Tibial artery (tissue), 4 donors: ENCODE data around the gene AMIGO3.
A peak's percentile ranks its signal among the peaks of the same experiment; 100 is the strongest.

ENCODE experiments used
- DNase-seq, 2 donors: peaks; one replicate each; pipeline ENCODE4 v3.0.0-alpha.2; 2019
- H3K27ac ChIP-seq, 2 donors: fragments of 200-600 bp; sonication (generic) in 1 of 2; 1 replicate in 1 of 2; 2 replicates in 1 of 2; pipeline ENCODE4 v1.5.1; 2018 to 2019; ENCODE audit warnings: mild to moderate bottlenecking in 1 of 2
- H3K27me3 ChIP-seq, 2 donors: fragments of 200-600 bp; sonication (generic) in 1 of 2; one replicate each; pipeline versions ENCODE4 v1.5.1 to v1.6.0; 2016 to 2019
- H3K36me3 ChIP-seq, 3 donors: fragments of 200-600 bp; sonication (generic) in 2 of 3; one replicate each; pipeline ENCODE4 v1.5.1; 2016 to 2019; ENCODE audit warnings: mild to moderate bottlenecking in 2 of 3
- H3K4me1 ChIP-seq, 4 donors: fragments of 200-600 bp; sonication (generic) in 2 of 4; 1 replicate in 3 of 4; 2 replicates in 1 of 4; pipeline ENCODE4 v1.5.1; 2016 to 2019
- H3K4me3 ChIP-seq, 2 donors: fragments of 200-600 bp; sonication (generic) in 1 of 2; 1 replicate in 1 of 2; 2 replicates in 1 of 2; pipeline ENCODE4 v1.5.1; 2018 to 2019; ENCODE audit warnings: mild to moderate bottlenecking in 2 of 2
- H3K9me3 ChIP-seq, 3 donors: fragments of 200-600 bp; sonication (generic) in 1 of 3; one replicate each; pipeline ENCODE4 v1.5.1; 2016 to 2019
- CTCF ChIP-seq, 2 experiments: fragments of 200-600 bp in 1 of 2; fragments of 450-650 bp in 1 of 2; IDR thresholded peaks; one replicate each; pipeline ENCODE4 v1.5.1; 2017 to 2019; ENCODE audit warnings: antibody characterized with exemption in 2 of 2, mild to moderate bottlenecking in 1 of 2, moderate library complexity in 1 of 2
- intact Hi-C: fragments of 100-400 bp; cut with DNase I; formaldehyde crosslinking; loops from one replicate; pipeline ENCODE4 v1.15.0; 2023; ENCODE audit warnings: low total_unique reads

AMIGO3 gene

GRCh38 chr3:49716691-49717210, 2.7 kb downstream of the AMIGO3 start:
- H3K4me1 ChIP-seq = peaks cover 0 to 19% (median 15%) of the 10 kb centered on the region in 4 donors
- H3K9me3 ChIP-seq = no peaks in the 10 kb centered on the region
- H3K27ac ChIP-seq = no peak overlapping the region
- H3K4me3 ChIP-seq = no peak overlapping the region
- H3K36me3 ChIP-seq = peaks cover 10 to 63% (median 27%) of the 10 kb centered on the region in 3 donors
- TF ChIP-seq CTCF (IDR thresholded peaks at IDR 0.05) = no peak
- intact Hi-C loops = no loop called here
- DNase-seq = peak in 1 of 2 donors; percentile 38
- H3K27me3 ChIP-seq = no peaks in the 10 kb centered on the region

- intact Hi-C loops = no loop called here
- TF ChIP-seq CTCF (IDR thresholded peaks at IDR 0.05) = no peak
- H3K4me1 ChIP-seq = peaks cover 0 to 19% (median 15%) of the 10 kb centered on the region in 4 donors
- peaks cover 10 to 63% (median 23%) of the 10 kb centered on the region in 3 donors for H3K36me3 ChIP-seq
- H3K9me3 ChIP-seq = no peaks in the 10 kb centered on the region
- H3K27ac ChIP-seq = no peak overlapping the region
- no peak overlapping the region for H3K4me3 ChIP-seq
- DNase-seq = peak in 1 of 2 donors; percentile 55
- H3K27me3 ChIP-seq = no peaks in the 10 kb centered on the region
Observed at GRCh38 chr3:49716169-49716568, 3.3 kb downstream of the AMIGO3 start.

- DNase-seq = peak in 1 of 2 donors; percentile 65
- H3K36me3 ChIP-seq = peaks cover 10 to 63% (median 17%) of the 10 kb centered on the region in 3 donors
- H3K4me3 ChIP-seq = no peak overlapping the region
- H3K9me3 ChIP-seq = no peaks in the 10 kb centered on the region
- H3K4me1 ChIP-seq = peaks cover 0 to 19% (median 15%) of the 10 kb centered on the region in 4 donors
- H3K27ac ChIP-seq = no peak overlapping the region
- no peak for TF ChIP-seq CTCF (IDR thresholded peaks at IDR 0.05)
- H3K27me3 ChIP-seq = no peaks in the 10 kb centered on the region
- intact Hi-C loops = no loop called here
Observed at GRCh38 chr3:49715611-49716121, 3.8 kb downstream of the AMIGO3 start.

- peaks cover 0 to 19% (median 13%) of the 10 kb centered on the region in 4 donors for H3K4me1 ChIP-seq
- H3K9me3 ChIP-seq = no peaks in the 10 kb centered on the region
- no peak overlapping the region for H3K27ac ChIP-seq
- no peak overlapping the region for H3K4me3 ChIP-seq
- no peaks in the 10 kb centered on the region for H3K27me3 ChIP-seq
- no peak for DNase-seq
- TF ChIP-seq CTCF (IDR thresholded peaks at IDR 0.05) = no peak
- intact Hi-C loops = no loop called here
- H3K36me3 ChIP-seq = peaks cover 10 to 63% (median 16%) of the 10 kb centered on the region in 3 donors
Observed at GRCh38 chr3:49714728-49715550, 4.5 kb downstream of the AMIGO3 start.

GRCh38 chr3:49713336-49714105, 6.0 kb downstream of the AMIGO3 start:
- Histone ChIP-seq H3K4me1 (peaks cover 0 to 5% (median 1%) of the 10 kb centered on the region in 4 donors), H3K36me3 (peaks cover 10 to 64% (median 16%) of the 10 kb centered on the region in 3 donors)

More at GRCh38 chr3:49713336-49714105, 6.0 kb downstream of the AMIGO3 start:
- no peak for DNase-seq
- intact Hi-C loops = no loop called here
- H3K9me3 ChIP-seq = no peaks in the 10 kb centered on the region
- H3K4me3 ChIP-seq = no peak overlapping the region
- no peaks in the 10 kb centered on the region for H3K27me3 ChIP-seq
- TF ChIP-seq CTCF (IDR thresholded peaks at IDR 0.05) = no peak
- H3K27ac ChIP-seq = no peak overlapping the region
